Heart left ventricle (tissue), 16 donors: ENCODE measurements around the gene LTA. TPM values are rescaled to one million over a fixed set of nuclear protein-coding genes. Genes with fewer than 3 reads are reported as not detected.
A peak's percentile ranks its signal among the peaks of the same experiment; 100 is the strongest.

Source experiments
- ATAC-seq, 4 donors: fragments of 200-7000 bp; cut with Tn5 transposase; one replicate each; pipeline ENCODE4 v1.9.1; 2020 to 2022; ENCODE audit warnings: moderate library complexity in 4 of 4, mild to moderate bottlenecking in 3 of 4, moderate number of reproducible peaks in 1 of 4
- DNase-seq, 5 donors: peaks; one replicate each; pipeline ENCODE4 v3.0.0-alpha.2; 2020
- H3K27ac ChIP-seq, 12 donors: fragments of 200-600 bp; sonication (generic) in 4 of 12; one replicate each; pipeline versions ENCODE4 v1.5.0 to v1.8.0; 2016 to 2022; ENCODE audit warnings: mild to moderate bottlenecking in 2 of 12
- H3K27me3 ChIP-seq, 9 donors: fragments of 200-600 bp; sonication (generic) in 2 of 9; one replicate each; pipeline versions ENCODE4 v1.5.1 to v1.8.0; 2016 to 2022; ENCODE audit warnings: mild to moderate bottlenecking in 3 of 9
- H3K36me3 ChIP-seq, 9 donors: fragments of 200-600 bp; sonication (generic) in 2 of 9; one replicate each; pipeline versions ENCODE4 v1.5.0 to v1.8.0; 2018 to 2022; ENCODE audit warnings: mild to moderate bottlenecking in 2 of 9
- H3K4me1 ChIP-seq, 12 donors: fragments of 200-600 bp; sonication (generic) in 4 of 12; one replicate each; pipeline versions ENCODE4 v1.5.0 to v1.8.0; 2016 to 2022; ENCODE audit warnings: mild to moderate bottlenecking in 3 of 12
- H3K4me3 ChIP-seq, 12 donors: fragments of 200-600 bp; sonication (generic) in 4 of 12; one replicate each; pipeline versions ENCODE4 v1.5.0 to v1.8.0; 2017 to 2022; ENCODE audit warnings: mild to moderate bottlenecking in 9 of 12, moderate library complexity in 4 of 12
- H3K9me3 ChIP-seq, 12 donors: fragments of 200-600 bp; sonication (generic) in 4 of 12; one replicate each; pipeline versions ENCODE4 v1.5.0 to v1.8.0; 2016 to 2022; ENCODE audit warnings: mild to moderate bottlenecking in 1 of 12
- CTCF ChIP-seq, 12 donors: fragments of 200-600 bp; sonication (generic) in 4 of 12; IDR thresholded peaks; one replicate each; pipeline versions ENCODE4 v1.5.0 to v1.8.0; 2018 to 2022; ENCODE audit warnings: antibody characterized with exemption in 12 of 12, mild to moderate bottlenecking in 5 of 12
- POLR2A ChIP-seq, 2 donors: fragments of 450-650 bp; IDR thresholded peaks; one replicate each; pipeline ENCODE4 v1.6.1; 2017; ENCODE audit warnings: antibody characterized with exemption in 2 of 2, mild to moderate bottlenecking in 2 of 2, moderate library complexity in 2 of 2
- WGBS, 4 donors: extraction: QIAGEN DNeasy Blood & Tissue Kit in 2 of 4; methylation state at CpG; one replicate each; pipeline versions ENCODE4 v1.1.5 to v1.1.7; 2013 to 2018; 5-methylcytosine and 5-hydroxymethylcytosine counted together
- intact Hi-C, 10 donors: fragments of 100-400 bp; cut with DNase I; formaldehyde crosslinking; loops; one replicate each; pipeline versions ENCODE4 v1.11.1 to v1.14.2; 2022
- polyA plus RNA-seq, 2 donors: library from polyadenylated mRNA; stranded (reverse); fragments of 200-250 nt; gene quantifications; one replicate each; pipeline ENCODE4 v1.2.3, GENCODE V29; 2013
- total RNA-seq, 9 donors: library from RNA; depleted of rRNA in 2 of 9; stranded (reverse); fragments of >200 nt in 2 of 9; fragmentation: NEBNext Ultra II Directional in 3 of 9; extraction: Animal tissue kit (Norgen Biotek cat#: 25700) in 3 of 9; gene quantifications; one replicate each; pipeline versions ENCODE4 v1.1.0 to v1.2.4, GENCODE V29; 2016 to 2023
- donor health status: ischemic (EF 13 %, LVEDD 7.1; RV severe dilation, severe dysfunction).
- donor health status: healthy with polysubstance abuse.
- donor health status: DM: no; HTN: yes; CAD: no.
- donor health status: DM: no; HTN: no; CAD: no.
- donor health status: ischemic (EF 25% LVEDD 6.9; RV normal size, moderate dysfunction).
- donor health status: ischemic (EF 25% LVEDD 5.7; RV mildly dilated, moderate dysfunction).
- donor health status: healthy.
- donor health status: DM: yes; HTN: yes; CAD: no.
- donor health status: ischemic (EF 35%, LVEDD 5.7; RV mildly dilated, moderate dysfunction).
- donor health status: nonischemic (EF 11% LVEDD 7.7; RV severe dilation, severe dysfunction).
- donor health status: DM: yes; HTN: yes; CAD: no.
- donor health status: PGD.
- donor health status: ischemic (EF 29% LVEDD 5.4; RV normal size, mild dysfunction).
- donor health status: nonischemic (EF 23%, LVEDD 6.1; RV moderate dilation, normal function).

Gene LTA
- total and polyA plus RNA-seq, 11 donors: 0.07 to 0.64 (median 0.18) TPM; not detected in 8

GRCh38 chr6:31546958-31547726 is 24.9 kb upstream of the LTA start, which contains the start of gene NFKBIL1:
TSS of gene NFKBIL1 (plus strand) at chr6:31547608. CDS start at chr6:31547695, 87 bp downstream.
- H3K4me1 ChIP-seq: peaks cover 0 to 37% (median 22%) of the 10 kb centered on the region in 12 donors

GRCh38 chr6:31547727-31548543 is 24.2 kb upstream of the LTA start:
- Histone ChIP-seq H3K4me1 (peaks cover 0 to 32% (median 18%) of the 10 kb centered on the region in 12 donors), H3K9me3 (no peaks in the 10 kb centered on the region), H3K27ac (peak overlapping the region; percentile 63 to 95 (median 89)), H3K4me3 (peak overlapping the region; percentile 4 to 64 (median 56)), H3K27me3 (no peaks in the 10 kb centered on the region), H3K36me3 (peaks cover 0 to 36% (median 24%) of the 10 kb centered on the region in 9 donors)
- no peak for DNase-seq
- ATAC-seq: no peak
- TF ChIP-seq CTCF (IDR thresholded peaks at IDR 0.05) (no peak), POLR2A (IDR thresholded peaks at IDR 0.05) (no peak)
- intact Hi-C loops: loop anchor here (1.0 to 10.0 kb wide), 9 partner anchors 33 to 407 kb away; partner anchors contain the start of genes LTB (in 7 of the 10), NELFE (in 3 of the 10), SKIC2 (in 3 of the 10) and APOM (in 1 of the 10)
- WGBS, 4 donors: 71 to 77% (median 73%) methylated on average over 21 to 24 of the region's 24 CpGs

More at GRCh38 chr6:31546958-31547726, 24.9 kb upstream of the LTA start, which contains the start of gene NFKBIL1:
- Histone ChIP-seq H3K4me3 (peak within 1 kb of the TSS; percentile 4 to 64 (median 56)), H3K27ac (peak within 1 kb of the TSS; percentile 63 to 95 (median 89)), H3K27me3 (no peaks in the 10 kb centered on the region), H3K9me3 (no peaks in the 10 kb centered on the region), H3K36me3 (peaks cover 0 to 33% (median 24%) of the 10 kb centered on the region in 9 donors)
- TF ChIP-seq CTCF (IDR thresholded peaks at IDR 0.05) (peak in 2 of 12 donors; percentile 1 to 21), POLR2A (IDR thresholded peaks at IDR 0.05) (peak in 1 of 2 donors; percentile 62)
- intact Hi-C loops: loop anchor here (1.0 to 10.0 kb wide), 9 partner anchors 34 to 408 kb away; partner anchors contain the start of genes LTB (in 7 of the 10), NELFE (in 3 of the 10), SKIC2 (in 3 of the 10) and APOM (in 1 of the 10)
- DNase-seq (peak; percentile 94 to 98 (median 98)), ATAC-seq (peak; percentile 96 to 98 (median 97))
- WGBS, 4 donors: 0 to 1% (median 0%) methylated on average over 25 of the region's 25 CpGs

- Histone ChIP-seq H3K4me1 (peaks cover 0 to 26% (median 13%) of the 10 kb centered on the region in 12 donors), H3K27me3 (no peaks in the 10 kb centered on the region), H3K27ac (peak overlapping the region in 10 of 12 donors; percentile 82 to 95 (median 90)), H3K9me3 (no peaks in the 10 kb centered on the region), H3K4me3 (peak overlapping the region in 5 of 12 donors; percentile 50 to 64 (median 56)), H3K36me3 (peaks cover 0 to 40% (median 27%) of the 10 kb centered on the region in 9 donors)
- TF ChIP-seq POLR2A (IDR thresholded peaks at IDR 0.05) (no peak), CTCF (IDR thresholded peaks at IDR 0.05) (no peak)
- 92 to 98% (median 95%) methylated on average over 2 of the region's 2 CpGs for WGBS, 4 donors
- ATAC-seq (no peak), DNase-seq (no peak)
- intact Hi-C loops: loop anchor here in 9 of 10 donors (5.0 to 10.0 kb wide), 5 partner anchors 34 to 406 kb away; partner anchors contain the start of genes LTB (in 7 of the 9), NELFE (in 3 of the 9), SKIC2 (in 3 of the 9) and APOM (in 1 of the 9)
Measured at GRCh38 chr6:31548544-31548873, 23.6 kb upstream of the LTA start.
